H1 (cell line): ENCODE data around the gene ILK. TPM values are rescaled to one million over a fixed set of nuclear protein-coding genes. Genes with fewer than 3 reads are reported as not detected.

Source experiments
- CTCF ChIA-PET: fragments of 300-600 bp; sonication (Branson Sonifier 250); formaldehyde crosslinking; loops from one replicate; lab custom pipeline; 2021; ENCODE audit not compliant: partially characterized antibody; lab: Charles Lee
- POLR2A ChIA-PET: fragments of 300-600 bp; sonication (Branson Sonifier 250); formaldehyde crosslinking; loops from one replicate; lab custom pipeline; 2021; ENCODE audit warnings: inconsistent platforms; ENCODE audit not compliant: partially characterized antibody; lab: Charles Lee
- DNase-seq, 2 experiments: peaks; one replicate each; pipeline versions ENCODE4 v3.0.0 to v3.0.0-alpha.2; 2010 to 2022; ENCODE audit warnings: low spot score in 2 of 2, low read depth in 1 of 2, mixed read lengths in 1 of 2
- FAIRE-seq: peaks from 2 replicates; lab custom pipeline; 2011; peaks lifted over from hg19 to GRCh38; lab: Jason Lieb, UNC
- H2AFZ ChIP-seq: 2 replicates; pipeline ENCODE4 v1.8.1; 2012; ENCODE audit warnings: low read length, inconsistent platforms
- H2AK5ac ChIP-seq: 2 replicates; pipeline ENCODE4 v1.6.1; 2013; ENCODE audit warnings: low read depth, low read length
- H2BK120ac ChIP-seq: replicated peaks from 2 replicates; pipeline ENCODE3; 2013; ENCODE audit warnings: low read depth, low read length, inconsistent platforms
- H2BK12ac ChIP-seq: 2 replicates; pipeline ENCODE4 v1.6.1; 2013; ENCODE audit warnings: low read depth, low read length
- H2BK15ac ChIP-seq: 2 replicates; pipeline ENCODE4 v1.6.1; 2013; ENCODE audit warnings: low read length
- H2BK20ac ChIP-seq: 2 replicates; pipeline ENCODE4 v1.6.1; 2013; ENCODE audit warnings: low read length
- H2BK5ac ChIP-seq: 2 replicates; pipeline ENCODE4 v1.6.1; 2013; ENCODE audit warnings: low read depth, low read length
- H3K14ac ChIP-seq: 2 replicates; pipeline ENCODE4 v1.6.1; 2013; ENCODE audit warnings: inconsistent platforms; ENCODE audit not compliant: insufficient read length
- H3K18ac ChIP-seq: 2 replicates; pipeline ENCODE4 v1.6.1; 2013; ENCODE audit warnings: low read length; ENCODE audit errors: extremely low read depth
- H3K23ac ChIP-seq: 2 replicates; pipeline ENCODE4 v1.6.1; 2013; ENCODE audit warnings: inconsistent platforms; ENCODE audit not compliant: insufficient read length
- H3K23me2 ChIP-seq: 2 replicates; pipeline ENCODE4 v1.6.1; 2013; ENCODE audit warnings: low read depth, low read length
- H3K27ac ChIP-seq: 2 replicates; pipeline ENCODE4 v1.6.1; 2011; ENCODE audit warnings: low read depth, low read length, inconsistent platforms
- H3K27me3 ChIP-seq, 4 experiments: replicated peaks in 1 of 4; 1 replicate in 1 of 4; 2 replicates in 3 of 4; pipeline versions ENCODE4 v1.6.1 to v1.8.1; 2011 to 2013; ENCODE audit warnings: low read length in 3 of 4, mild to moderate bottlenecking in 3 of 4, inconsistent platforms in 2 of 4, mixed read lengths in 2 of 4, moderate library complexity in 1 of 4; ENCODE audit not compliant: control insufficient read depth in 3 of 4, insufficient read depth in 3 of 4; ENCODE audit errors: extremely low read depth in 1 of 4
- H3K36me3 ChIP-seq, 4 experiments: 2 replicates each; pipeline versions ENCODE4 v1.6.1 to v1.8.1; 2011 to 2013; ENCODE audit warnings: mild to moderate bottlenecking in 4 of 4, low read length in 3 of 4, moderate library complexity in 2 of 4, control low read depth in 1 of 4, inconsistent platforms in 1 of 4; ENCODE audit not compliant: insufficient read depth in 4 of 4, control insufficient read depth in 2 of 4
- H3K4ac ChIP-seq: replicated peaks from 2 replicates; pipeline ENCODE3; 2013; ENCODE audit warnings: low read length, low read depth, mixed read lengths, inconsistent platforms; ENCODE audit not compliant: insufficient read length
- H3K4me1 ChIP-seq, 4 experiments: replicated peaks in 1 of 4; 1 replicate in 1 of 4; 2 replicates in 3 of 4; pipeline versions ENCODE4 v1.6.1 to v1.8.1; 2011 to 2013; ENCODE audit warnings: low read length in 3 of 4, inconsistent platforms in 2 of 4, mixed read lengths in 1 of 4; ENCODE audit not compliant: insufficient read depth in 4 of 4, control insufficient read depth in 3 of 4
- H3K4me2 ChIP-seq, 2 experiments: 2 replicates each; pipeline versions ENCODE4 v1.6.1 to v1.8.1; 2011 to 2013; ENCODE audit warnings: low read depth in 2 of 2, low read length in 2 of 2, control low read depth in 1 of 2, inconsistent platforms in 1 of 2, mild to moderate bottlenecking in 1 of 2; ENCODE audit not compliant: insufficient read depth in 1 of 2
- H3K4me3 ChIP-seq, 4 experiments: fragments of 200-600, 300-600 bp in 1 of 4; sonication (generic), shearing (Covaris generic), sonication (Bioruptor Twin) in 1 of 4; 2 replicates each; pipeline versions ENCODE4 v1.5.1 to v1.8.1; 2011 to 2016; ENCODE audit warnings: low read length in 4 of 4, low read depth in 3 of 4, control low read depth in 2 of 4, inconsistent platforms in 2 of 4, mild to moderate bottlenecking in 2 of 4, mixed read lengths in 1 of 4, moderate library complexity in 1 of 4; ENCODE audit not compliant: insufficient read depth in 2 of 4; ENCODE audit errors: extremely low read depth in 1 of 4
- H3K56ac ChIP-seq: replicated peaks from 2 replicates; pipeline ENCODE3; 2013; ENCODE audit warnings: low read depth, mild to moderate bottlenecking, mixed read lengths, low read length, inconsistent platforms; ENCODE audit not compliant: insufficient read length
- H3K79me1 ChIP-seq: 2 replicates; pipeline ENCODE4 v1.6.1; 2013; ENCODE audit warnings: low read depth, low read length, control low read depth
- H3K79me2 ChIP-seq, 2 experiments: 2 replicates each; pipeline versions ENCODE4 v1.6.1 to v1.8.1; 2012 to 2013; ENCODE audit warnings: low read length in 2 of 2, mild to moderate bottlenecking in 2 of 2, inconsistent platforms in 1 of 2; ENCODE audit not compliant: insufficient read depth in 2 of 2, control insufficient read depth in 1 of 2
- H3K9ac ChIP-seq, 4 experiments: replicated peaks in 1 of 4; 1 replicate in 1 of 4; 2 replicates in 3 of 4; pipeline versions ENCODE4 v1.6.1 to v1.8.1; 2011 to 2013; ENCODE audit warnings: low read depth in 3 of 4, low read length in 3 of 4, control low read depth in 2 of 4, mild to moderate bottlenecking in 2 of 4, moderate library complexity in 2 of 4, inconsistent platforms in 1 of 4; ENCODE audit errors: extremely low read depth in 1 of 4
- H3K9me3 ChIP-seq, 2 experiments: 2 replicates each; pipeline versions ENCODE4 v1.6.1 to v1.8.1; 2012 to 2013; ENCODE audit warnings: mild to moderate bottlenecking in 2 of 2, moderate library complexity in 2 of 2, control low read depth in 1 of 2, inconsistent platforms in 1 of 2, low read depth in 1 of 2, low read length in 1 of 2, mixed read lengths in 1 of 2; ENCODE audit not compliant: insufficient read depth in 2 of 2
- H4K20me1 ChIP-seq, 2 experiments: replicated peaks in 1 of 2; 2 replicates each; pipeline versions ENCODE3 to v1.8.1; 2011 to 2013; ENCODE audit warnings: inconsistent platforms in 2 of 2, low read length in 2 of 2, mild to moderate bottlenecking in 1 of 2; ENCODE audit not compliant: insufficient read depth in 2 of 2, control insufficient read depth in 1 of 2
- H4K5ac ChIP-seq: 2 replicates; pipeline ENCODE4 v1.6.1; 2013; ENCODE audit warnings: low read length, low read depth, mixed read lengths, inconsistent platforms; ENCODE audit not compliant: insufficient read length
- H4K8ac ChIP-seq: 2 replicates; pipeline ENCODE4 v1.8.0; 2013; ENCODE audit warnings: mild to moderate bottlenecking, moderate library complexity, low read length, inconsistent platforms; ENCODE audit not compliant: insufficient read depth; ENCODE audit errors: extremely low read depth
- H4K91ac ChIP-seq: replicated peaks from 2 replicates; pipeline ENCODE3; 2013; ENCODE audit warnings: low read length, mixed read lengths, inconsistent platforms; ENCODE audit not compliant: insufficient read length
- CREB1 ChIP-seq: IDR thresholded peaks from 2 replicates; pipeline ENCODE4 v1.6.1; 2012; ENCODE audit warnings: inconsistent platforms
- FOSL1 ChIP-seq: IDR thresholded peaks from 2 replicates; pipeline ENCODE4 v1.6.1; 2011; ENCODE audit warnings: mild to moderate bottlenecking, low read depth, low read length, moderate library complexity; ENCODE audit not compliant: insufficient read depth
- KDM1A ChIP-seq: fragments of 200-600, 300-600 bp; sonication (generic); IDR thresholded peaks from 2 replicates; pipeline ENCODE4 v1.7.1; 2016; ENCODE audit warnings: mild to moderate bottlenecking, low read length, borderline replicate concordance
- KDM4A ChIP-seq: IDR thresholded peaks from one replicate; pipeline ENCODE4 v1.7.1; 2012; ENCODE audit warnings: low read depth, mild to moderate bottlenecking, moderate library complexity, low read length, inconsistent platforms; ENCODE audit not compliant: severe bottlenecking
- PHF8 ChIP-seq: fragments of 200-600 bp; sonication (generic); conservative IDR thresholded peaks from 2 replicates; pipeline ENCODE4 v1.7.1; 2012; ENCODE audit warnings: low read depth, mild to moderate bottlenecking, inconsistent platforms, low read length, moderate library complexity
- POLR2A ChIP-seq, 2 experiments: IDR thresholded peaks; 1 replicate in 1 of 2; 2 replicates in 1 of 2; pipeline ENCODE4 v1.6.1; 2011; ENCODE audit warnings: low read depth in 2 of 2, low read length in 2 of 2, mild to moderate bottlenecking in 2 of 2; ENCODE audit errors: control extremely low read depth in 1 of 2
- RFX5 ChIP-seq: IDR thresholded peaks from 2 replicates; pipeline ENCODE4 v1.6.1; 2011; ENCODE audit warnings: low read depth, low read length, improper control_type of control experiment, borderline replicate concordance
- WGBS, 2 experiments: shearing (Covaris generic) in 1 of 2; methylation state at CpG; one replicate each; pipeline versions ENCODE4 v1.1.6 to v1.1.7; 2013 to 2015; ENCODE audit warnings: low lambda C conversion rate in 2 of 2, mixed read lengths in 2 of 2, inconsistent platforms in 1 of 2, low coverage in 1 of 2, missing lambda C conversion rate in 1 of 2; ENCODE audit not compliant: insufficient replicate concordance in 2 of 2, insufficient coverage in 1 of 2, insufficient read length in 1 of 2; ENCODE audit errors: extremely low coverage in 1 of 2, missing lambda C conversion rate in 1 of 2; 5-methylcytosine and 5-hydroxymethylcytosine counted together
- polyA plus RNA-seq, 7 experiments: library from polyadenylated mRNA; depleted of rRNA in 3 of 7; stranded (reverse) in 5 of 7; unstranded in 2 of 7; fragments of >200 nt in 5 of 7; fragments of 200-250 nt in 2 of 7; gene quantifications; 1 replicate in 5 of 7; 2 replicates in 1 of 7; 4 replicates in 1 of 7; pipeline versions ENCODE4 v1.2.1 to v1.2.3, GENCODE V29; 2011 to 2013; ENCODE audit warnings: missing spikeins in 2 of 7, mixed read lengths in 2 of 7
- total RNA-seq: library from RNA; stranded (reverse); fragmentation: NEBNext Ultra II Directional; extraction: Animal tissue kit (Norgen Biotek cat#: 25700); gene quantifications from 2 replicates; pipeline ENCODE4 v1.2.1, GENCODE V29; 2021

Gene ILK
- total and polyA plus RNA-seq, 2 of the 8 experiments (the other 6 are each of a cell fraction or from before 2014, with no cell fraction given): 91.4 to 132 TPM

GRCh38 chr11:6611963-6612212 is 8.3 kb downstream of the ILK start:
- H2AFZ ChIP-seq: no peak overlapping the region
- H3K79me1 ChIP-seq: peaks cover 5% of the 10 kb centered on the region; the same call in 1 of the 2 replicates
- no peak overlapping the region for H4K91ac ChIP-seq
- H3K9me3 ChIP-seq: no peaks in the 10 kb centered on the region
- no peak overlapping the region for H4K8ac ChIP-seq
- H3K4me3 ChIP-seq: peak overlapping the region; percentile 67 to 85 (median 76)
- no peak overlapping the region for H3K14ac ChIP-seq
- H4K20me1 ChIP-seq: no peaks in the 10 kb centered on the region
- peaks cover 11% of the 10 kb centered on the region for H3K23me2 ChIP-seq
- no peak for FAIRE-seq
- WGBS, 2 experiments: 1% methylated on average over 24 of the region's 36 CpGs; no CpG with 5 or more reads in 1 of the 2 experiments
- no peak for TF ChIP-seq KDM1A
- peak; percentile 31 for TF ChIP-seq KDM4A
- peak in 1 of 2 experiments; percentile 82; a peak in 1 of 3 replicates for TF ChIP-seq POLR2A (IDR thresholded peaks at IDR 0.05; ENCODE audit: control extremely low read depth in 1 of 2, low read depth in 2 of 2, low read length in 2 of 2)
- no peak for TF ChIP-seq FOSL1
- no peak for TF ChIP-seq CREB1
- TF ChIP-seq RFX5: no peak
- TF ChIP-seq PHF8: peak; percentile 86
- H2BK20ac ChIP-seq: no peak overlapping the region
- ChIA-PET CTCF (interaction anchor here (1.0 to 3.4 kb wide), 13 partner anchors 8 to 116 kb away, joined by 3 to 23 read pairs (median 6); partner anchors contain the start of genes ILK and RRP8), POLR2A (interaction anchor here (0.6 to 3.0 kb wide), 28 partner anchors 8 to 144 kb away, joined by 3 to 24 read pairs (median 6); partner anchors contain the start of gene MRPL17)
- no peak overlapping the region for H3K56ac ChIP-seq
- H3K36me3 ChIP-seq: peaks cover 17 to 41% (median 33%) of the 10 kb centered on the region in 4 experiments
- H2BK12ac ChIP-seq: no peak overlapping the region
- no peak overlapping the region for H3K4ac ChIP-seq
- peaks cover 0 to 19% of the 10 kb centered on the region in 2 experiments; a peak in 2 of 4 replicates for H3K79me2 ChIP-seq
- no peaks in the 10 kb centered on the region for H3K27me3 ChIP-seq
- no peak for DNase-seq
- H3K9ac ChIP-seq: peak overlapping the region; percentile 34 to 95 (median 80); a peak in 6 of 7 replicates
- peak overlapping the region; percentile 91 to 94 for H3K4me2 ChIP-seq
- H3K23ac ChIP-seq: no peak overlapping the region
- H4K5ac ChIP-seq: no peak overlapping the region
- peaks cover 0 to 13% (median 5%) of the 10 kb centered on the region in 4 experiments; a peak in 6 of 7 replicates for H3K4me1 ChIP-seq
- no peak overlapping the region for H2BK120ac ChIP-seq
- no peak overlapping the region for H3K18ac ChIP-seq
- no peak overlapping the region for H2AK5ac ChIP-seq
- H3K27ac ChIP-seq: peak overlapping the region; percentile 94; the same call in 1 of the 2 replicates
- H2BK15ac ChIP-seq: no peak overlapping the region
- H2BK5ac ChIP-seq: 0 out of 2 replicates have a peak overlapping the region, but pooled peaks have one; percentile 9
